Peyer's patch (tissue), 4 donors: Measurements from ENCODE around the gene OR1J2. TPM values are rescaled to one million over a fixed set of nuclear protein-coding genes. Genes with fewer than 3 reads are reported as not detected.
"Not testable (repeated sequence)": the region's sequence is repeated elsewhere in the genome, so short reads cannot be mapped to it uniquely, and the experiment has no call there.

ENCODE experiments used
- DNase-seq, 3 donors: peaks; one replicate each; pipeline ENCODE4 v3.0.0-alpha.2; 2017 to 2019
- H3K27ac ChIP-seq, 4 donors: fragments of 200-600 bp; sonication (generic); one replicate each; pipeline ENCODE4 v1.5.1; 2016 to 2019
- H3K27me3 ChIP-seq, 2 donors: fragments of 200-600 bp; sonication (generic); one replicate each; pipeline ENCODE4 v1.5.1; 2019
- H3K36me3 ChIP-seq, 3 donors: fragments of 200-600 bp; sonication (generic); one replicate each; pipeline ENCODE4 v1.5.1; 2016 to 2019
- H3K4me1 ChIP-seq, 4 donors: fragments of 200-600 bp; sonication (generic); one replicate each; pipeline ENCODE4 v1.5.1; 2016 to 2019
- H3K4me3 ChIP-seq, 4 donors: fragments of 200-600 bp; sonication (generic); 1 replicate in 3 of 4; 2 replicates in 1 of 4; pipeline ENCODE4 v1.5.1; 2016 to 2019; ENCODE audit warnings: mild to moderate bottlenecking in 1 of 4
- H3K9me3 ChIP-seq, 4 donors: fragments of 200-600 bp; sonication (generic); one replicate each; pipeline ENCODE4 v1.5.1; 2016 to 2019; ENCODE audit warnings: mild to moderate bottlenecking in 1 of 4
- CTCF ChIP-seq, 6 experiments: fragments of 450-650 bp in 4 of 6; fragments of 200-600 bp in 2 of 6; sonication (generic) in 1 of 6; IDR thresholded peaks; one replicate each; pipeline ENCODE4 v1.5.1; 2017 to 2019; ENCODE audit warnings: antibody characterized with exemption in 6 of 6, mild to moderate bottlenecking in 3 of 6, moderate library complexity in 1 of 6
- POLR2A ChIP-seq, 2 donors: fragments of 450-650 bp; IDR thresholded peaks; one replicate each; pipeline ENCODE4 v1.5.1; 2017; ENCODE audit warnings: antibody characterized with exemption in 2 of 2, mild to moderate bottlenecking in 2 of 2, moderate library complexity in 2 of 2
- total RNA-seq, 4 donors: library from RNA; depleted of rRNA; stranded (reverse); fragments of >200 nt; gene quantifications; one replicate each; pipeline ENCODE4 v1.1.0, GENCODE V29; 2016

The OR1J2 gene
- total RNA-seq, 4 donors from 2014 or later, result not detected

DNA sequence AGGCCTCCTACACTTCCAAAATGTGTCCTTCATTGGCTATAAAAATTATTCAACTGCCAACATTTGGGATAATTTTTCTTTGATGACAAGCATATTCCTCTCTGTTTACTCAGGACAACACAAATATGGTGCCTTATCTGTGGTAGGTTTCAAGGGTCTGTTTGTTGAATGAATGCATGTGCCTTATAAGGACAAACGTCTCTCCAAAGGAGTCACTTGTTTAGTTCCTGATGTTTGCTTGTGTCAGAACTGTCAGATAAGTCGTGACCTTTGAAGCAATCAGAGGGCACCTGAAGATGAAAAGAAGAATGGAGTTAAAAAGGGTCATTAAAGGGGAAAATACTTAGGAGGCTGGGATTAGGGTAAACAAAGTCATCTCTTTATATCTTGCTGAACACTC, 3.6 kb upstream of the OR1J2 start:
- no peak for DNase-seq
- Histone ChIP-seq H3K36me3 (no peaks in the 10 kb centered on the region), H3K9me3 (no peaks in the 10 kb centered on the region), H3K27me3 (no peaks in the 10 kb centered on the region), H3K4me1 (no peaks in the 10 kb centered on the region), H3K4me3 (no peak overlapping the region), H3K27ac (no peak overlapping the region)
- TF ChIP-seq POLR2A (IDR thresholded peaks at IDR 0.05) (no peak), CTCF (IDR thresholded peaks at IDR 0.05) (no peak)

DNA sequence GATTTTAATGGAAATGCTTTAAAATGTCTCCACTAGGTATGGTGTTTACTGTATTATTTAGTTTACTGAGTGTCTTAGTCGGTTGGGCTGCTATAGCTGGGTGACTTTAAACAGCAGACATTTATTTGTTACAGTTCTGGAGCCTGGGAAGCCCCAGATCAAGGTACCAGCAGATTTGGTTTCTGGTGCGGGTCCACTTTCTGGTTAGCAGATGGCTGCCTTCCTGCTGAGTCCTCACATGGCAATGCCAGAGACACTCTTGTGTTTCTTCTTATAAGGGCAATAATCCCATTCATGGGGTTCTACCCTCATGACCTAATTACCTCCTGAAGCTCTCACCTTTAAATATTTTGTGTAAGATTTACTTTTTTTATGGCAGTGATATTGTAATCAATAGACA, 7.6 kb downstream of the OR1J2 start:
- no peaks in the 10 kb centered on the region for H3K36me3 ChIP-seq
- no peak overlapping the region for H3K27ac ChIP-seq
- no peaks in the 10 kb centered on the region for H3K9me3 ChIP-seq
- no peaks in the 10 kb centered on the region for H3K4me1 ChIP-seq
- no peaks in the 10 kb centered on the region for H3K27me3 ChIP-seq
- no peak for DNase-seq
- H3K4me3 ChIP-seq, result no peak overlapping the region
- no peak for TF ChIP-seq POLR2A (IDR thresholded peaks at IDR 0.05)
- TF ChIP-seq CTCF (IDR thresholded peaks at IDR 0.05), result no peak

DNA sequence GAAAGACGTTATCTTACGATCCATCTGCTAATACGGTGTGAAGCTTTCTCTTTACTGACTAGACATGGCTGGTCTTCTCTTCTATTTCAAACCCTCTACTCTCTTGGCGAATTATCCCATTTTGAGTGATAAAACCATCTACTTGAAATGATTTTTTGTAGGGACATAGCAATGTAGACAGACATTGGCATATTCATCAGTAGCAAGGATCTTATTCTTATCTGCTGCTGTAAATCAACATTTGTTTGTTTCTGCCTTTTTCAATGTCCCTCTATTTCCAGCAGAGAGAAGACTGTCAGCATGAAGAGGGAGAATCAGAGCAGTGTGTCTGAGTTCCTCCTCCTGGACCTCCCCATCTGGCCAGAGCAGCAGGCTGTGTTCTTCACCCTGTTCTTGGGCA, 8.2 kb downstream of the OR1J2 start, which contains the start of gene OR1J4:
Gene OR1J4 (plus strand): TSS at position 301 of the 400 bp plus-strand sequence. CDS start 0 bp downstream, at position 301.
- DNase-seq, result no peak
- TF ChIP-seq POLR2A (IDR thresholded peaks at IDR 0.05) (no peak), CTCF (IDR thresholded peaks at IDR 0.05) (no peak)

GRCh38 chr9:122519376-122519775, 8.8 kb downstream of the OR1J2 start:
- H3K9me3 ChIP-seq, result no peaks in the 10 kb centered on the region
- no peak for TF ChIP-seq POLR2A (IDR thresholded peaks at IDR 0.05)
- TF ChIP-seq CTCF (IDR thresholded peaks at IDR 0.05), result no peak
- no peak overlapping the region for H3K27ac ChIP-seq
- no peaks in the 10 kb centered on the region for H3K4me1 ChIP-seq
- no peak for DNase-seq
- H3K4me3 ChIP-seq, result no peak overlapping the region
- no peaks in the 10 kb centered on the region for H3K27me3 ChIP-seq
- no peaks in the 10 kb centered on the region for H3K36me3 ChIP-seq

More for the DNA sequence above, 8.2 kb downstream of the OR1J2 start, which contains the start of gene OR1J4:
- Histone ChIP-seq H3K36me3 (no peaks in the 10 kb centered on the region), H3K27ac (no peak within 1 kb of the TSS), H3K4me3 (no peak within 1 kb of the TSS), H3K9me3 (no peaks in the 10 kb centered on the region), H3K4me1 (no peaks in the 10 kb centered on the region), H3K27me3 (no peaks in the 10 kb centered on the region)

GRCh38 chr9:122526602-122527001, 16.0 kb downstream of the OR1J2 start:
- H3K27me3 ChIP-seq, result no peaks in the 10 kb centered on the region
- H3K9me3 ChIP-seq, result no peaks in the 10 kb centered on the region
- no peak for DNase-seq
- H3K27ac ChIP-seq, result no peak overlapping the region
- no peak overlapping the region for H3K4me3 ChIP-seq
- H3K4me1 ChIP-seq, result no peaks in the 10 kb centered on the region
- no peaks in the 10 kb centered on the region for H3K36me3 ChIP-seq
- TF ChIP-seq CTCF (IDR thresholded peaks at IDR 0.05), result no peak
- no peak for TF ChIP-seq POLR2A (IDR thresholded peaks at IDR 0.05)

GRCh38 chr9:122527193-122527592, 16.6 kb downstream of the OR1J2 start, which contains the start of gene OR1N1:
Gene OR1N1, minus strand, starts transcription at chr9:122527293. Its CDS starts 0 bp downstream, at chr9:122527293.
- Histone ChIP-seq H3K27me3 (no peaks in the 10 kb centered on the region), H3K9me3 (no peaks in the 10 kb centered on the region)
- no peak for TF ChIP-seq POLR2A (IDR thresholded peaks at IDR 0.05)
- no peak for TF ChIP-seq CTCF (IDR thresholded peaks at IDR 0.05)

DNA sequence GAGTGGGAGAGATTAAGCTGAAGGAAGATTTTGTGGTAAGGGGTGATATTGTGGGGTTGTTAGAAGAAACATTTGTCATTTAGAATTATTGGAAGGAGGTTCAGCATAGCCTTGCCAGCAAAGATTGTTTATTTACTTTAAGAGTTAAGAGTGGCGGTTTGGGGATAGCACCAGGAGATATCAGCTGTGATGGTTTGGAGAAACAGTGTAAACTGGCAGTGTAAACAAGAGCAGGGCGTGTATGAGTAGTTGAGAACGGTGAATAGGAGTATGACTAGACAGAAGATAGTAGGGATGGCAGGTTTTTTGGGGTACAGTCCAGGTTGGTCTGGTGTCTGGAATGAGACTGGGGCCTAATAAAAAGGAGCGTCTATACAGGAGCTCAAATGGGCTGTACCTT, 20.6 kb downstream of the OR1J2 start:
- H3K9me3 ChIP-seq, H3K27me3 ChIP-seq, H3K36me3 ChIP-seq, H3K4me3 ChIP-seq, DNase-seq, H3K27ac ChIP-seq, H3K4me1 ChIP-seq: not testable (repeated sequence)

More at GRCh38 chr9:122527193-122527592, 16.6 kb downstream of the OR1J2 start, which contains the start of gene OR1N1:
- H3K4me3 ChIP-seq, result no peak within 1 kb of the TSS
- no peak for DNase-seq
- no peaks in the 10 kb centered on the region for H3K4me1 ChIP-seq
- no peaks in the 10 kb centered on the region for H3K36me3 ChIP-seq
- no peak within 1 kb of the TSS for H3K27ac ChIP-seq
